CD4-positive, alpha-beta T cell treated with Interleukin-6 for 4 hours (primary cell): ENCODE results near the gene TMEM266.

Source experiments
- DNase-seq: peaks from one replicate; pipeline ENCODE4 v3.0.0-alpha.2; 2020; ENCODE audit warnings: mixed read lengths

The TMEM266 gene

DNA sequence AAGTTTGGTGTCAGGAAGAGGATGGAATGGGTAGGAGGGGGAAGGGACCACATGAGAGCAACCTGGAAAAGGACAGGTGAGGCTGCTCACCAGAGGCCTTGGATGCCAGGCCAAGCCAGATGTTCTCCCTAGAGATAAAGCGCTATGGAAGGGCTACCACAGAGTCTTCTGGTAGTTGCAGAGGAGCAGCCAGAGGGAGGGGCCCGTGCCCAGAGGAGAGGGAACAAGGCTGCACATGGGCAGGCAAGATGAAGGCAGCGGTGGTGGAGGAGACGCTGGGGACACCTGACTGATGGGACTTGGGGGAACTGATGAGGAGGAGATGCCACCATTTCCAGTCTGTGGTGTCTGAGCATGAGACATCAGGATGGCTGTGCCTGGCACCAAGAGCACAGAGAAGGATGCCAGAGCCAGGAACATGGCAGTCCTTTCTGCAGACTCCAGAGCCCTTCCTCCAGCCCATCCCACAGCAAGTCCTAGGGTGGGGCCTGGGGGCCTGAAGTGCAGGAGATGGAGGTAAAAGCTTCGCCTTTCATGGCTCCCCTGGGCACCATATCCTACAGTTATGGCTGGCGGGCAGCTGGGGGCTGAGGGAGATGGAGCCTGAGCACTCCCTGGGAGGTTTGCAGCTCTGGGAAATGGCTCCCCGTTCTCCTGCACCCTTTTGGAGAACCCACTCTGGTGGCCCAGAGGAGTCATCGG is 148.4 kb downstream of the TMEM266 start:
- DNase-seq: no peak

DNA sequence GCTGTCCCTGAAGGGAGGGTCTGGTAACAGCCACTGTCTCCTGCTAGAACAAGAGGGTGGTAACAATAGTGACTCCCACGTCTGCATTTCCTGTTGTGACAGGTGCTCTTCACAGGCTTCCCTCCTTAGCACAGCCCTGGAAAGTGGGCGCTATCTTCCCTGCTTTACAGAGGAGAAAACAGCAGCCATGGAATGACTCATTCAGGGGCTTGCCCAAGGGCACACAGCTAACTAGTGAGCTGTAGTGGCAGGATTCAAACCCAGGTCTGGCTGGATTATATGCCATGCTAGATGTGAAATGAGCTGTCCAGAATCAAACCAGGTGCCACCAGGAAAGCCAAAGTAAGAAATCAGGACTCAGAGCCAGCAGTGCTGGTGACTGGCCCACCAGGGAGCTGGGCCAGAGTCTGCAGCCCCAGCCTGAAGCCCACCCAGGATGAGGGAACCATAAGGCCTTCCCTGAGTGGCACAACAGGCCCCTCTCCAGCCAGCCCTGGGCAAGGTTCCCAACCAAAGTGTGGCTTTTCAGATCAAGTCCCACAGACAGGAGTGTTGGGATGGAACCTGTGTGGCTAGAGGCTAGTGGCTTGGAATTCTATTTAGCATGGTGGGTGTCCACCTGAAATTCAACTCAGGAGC is 149.1 kb downstream of the TMEM266 start:
- no peak for DNase-seq

DNA sequence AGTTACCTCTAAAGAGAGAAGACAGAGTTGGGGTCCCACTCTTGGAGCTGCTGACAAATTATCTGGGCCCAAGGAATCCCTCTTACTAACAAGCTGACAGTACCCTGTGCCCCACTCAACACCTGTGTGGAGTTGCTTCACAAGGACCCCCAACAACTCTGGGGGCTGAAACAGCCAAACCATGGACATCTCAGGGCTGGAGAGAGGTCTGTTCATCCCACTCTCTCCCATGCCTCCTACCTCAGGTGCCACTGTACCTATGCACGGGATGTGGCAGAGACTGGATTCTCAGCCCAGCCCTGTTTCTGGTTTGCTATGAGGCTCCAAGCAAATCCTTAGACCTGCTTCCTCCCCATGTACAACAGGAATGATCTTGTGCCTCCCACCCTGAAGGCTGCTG is 149.7 kb downstream of the TMEM266 start:
- DNase-seq: no peak

DNA sequence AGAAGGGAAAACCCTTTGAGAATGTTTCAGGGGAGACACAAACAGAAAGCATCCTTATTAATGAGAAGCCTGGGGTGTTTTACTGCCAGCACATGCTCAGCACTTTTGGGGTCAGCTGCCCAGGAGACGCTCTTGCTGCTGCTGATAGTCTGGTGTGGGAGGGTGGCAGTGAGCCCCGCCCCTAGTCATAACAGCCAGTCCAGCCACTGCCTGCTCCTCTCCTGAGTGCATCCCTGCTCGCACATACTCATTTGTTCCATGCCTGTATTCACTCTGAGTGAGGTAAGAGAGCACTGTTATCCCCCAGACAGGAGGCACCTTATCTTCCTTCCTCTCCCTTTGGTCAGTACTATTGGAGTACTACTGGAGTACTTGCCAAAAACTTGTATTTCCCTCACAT is 150.2 kb downstream of the TMEM266 start:
- DNase-seq: no peak

DNA sequence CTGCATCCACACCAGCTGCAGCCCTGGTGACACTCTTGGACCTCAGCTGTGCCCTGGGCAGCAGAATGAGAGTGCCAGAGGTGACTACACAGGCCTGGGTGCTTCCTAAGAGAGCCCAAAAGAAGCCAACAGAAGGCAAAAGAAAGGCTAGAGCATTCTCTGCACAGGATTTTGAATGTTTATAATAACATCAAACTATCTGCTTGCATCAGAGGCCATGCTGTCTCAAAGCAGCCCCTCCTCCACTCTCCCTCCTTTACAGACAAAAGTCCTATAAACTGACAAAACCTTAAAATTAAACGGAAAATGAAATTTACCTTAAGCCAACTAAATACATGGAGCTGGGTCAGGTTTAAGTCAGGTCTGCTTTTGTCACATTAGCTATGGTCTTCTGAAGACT is 155.8 kb downstream of the TMEM266 start:
- DNase-seq: no peak

DNA sequence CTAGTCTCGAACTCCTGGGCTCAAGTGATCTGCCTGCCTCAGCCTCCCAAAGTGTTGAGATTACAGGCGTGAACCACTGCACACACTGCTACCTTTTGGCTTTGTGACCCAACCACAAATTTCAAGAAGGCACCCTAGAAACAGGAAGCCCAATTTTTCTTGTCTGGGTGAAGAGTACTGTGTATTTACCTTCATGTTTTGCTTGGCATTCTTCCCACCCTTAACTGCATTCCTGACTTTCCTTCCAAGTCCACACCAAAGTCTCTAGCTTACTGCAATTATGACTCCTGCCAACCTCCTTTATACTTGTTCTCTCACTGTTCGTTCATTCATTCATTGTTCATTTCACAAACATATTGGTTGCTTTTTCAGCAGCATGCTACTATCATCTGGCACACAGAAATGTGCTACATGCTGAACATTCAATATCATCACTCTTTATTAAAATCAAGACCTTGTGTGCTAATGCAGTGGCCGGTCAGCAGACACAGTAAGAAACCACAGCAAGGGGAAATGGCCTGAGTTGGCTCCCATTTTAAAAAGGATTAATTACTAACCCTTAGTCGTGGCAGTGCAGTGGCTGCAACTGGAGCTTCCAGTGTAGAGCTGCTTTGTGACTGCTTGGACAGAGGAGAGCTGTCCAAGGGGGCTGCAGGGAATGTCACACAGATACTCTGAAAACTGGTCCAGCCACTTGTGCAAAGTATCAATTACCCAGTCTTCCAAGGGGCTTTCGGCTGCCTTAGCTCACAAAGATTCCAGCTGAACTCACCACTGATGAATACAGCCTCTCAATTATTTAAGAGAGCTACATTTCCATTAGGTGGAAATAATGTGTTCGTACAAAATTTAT is 157.5 kb downstream of the TMEM266 start:
- DNase-seq: no peak

DNA sequence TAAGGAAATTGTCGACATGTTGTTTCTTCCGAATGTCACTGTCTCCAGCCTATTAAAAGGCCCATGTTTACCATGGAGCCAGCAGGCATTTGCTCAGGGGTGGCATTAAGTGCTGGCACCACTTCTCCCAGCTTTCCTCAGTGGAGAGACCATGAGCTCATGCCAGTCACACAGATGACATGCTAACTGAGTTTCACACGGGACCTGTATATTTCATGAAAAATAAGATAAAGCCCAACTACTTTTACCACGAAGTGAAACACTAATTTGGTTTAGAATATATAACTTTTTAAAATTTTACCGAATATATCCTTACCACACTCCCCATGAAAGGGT is 158.1 kb downstream of the TMEM266 start:
- no peak for DNase-seq

DNA sequence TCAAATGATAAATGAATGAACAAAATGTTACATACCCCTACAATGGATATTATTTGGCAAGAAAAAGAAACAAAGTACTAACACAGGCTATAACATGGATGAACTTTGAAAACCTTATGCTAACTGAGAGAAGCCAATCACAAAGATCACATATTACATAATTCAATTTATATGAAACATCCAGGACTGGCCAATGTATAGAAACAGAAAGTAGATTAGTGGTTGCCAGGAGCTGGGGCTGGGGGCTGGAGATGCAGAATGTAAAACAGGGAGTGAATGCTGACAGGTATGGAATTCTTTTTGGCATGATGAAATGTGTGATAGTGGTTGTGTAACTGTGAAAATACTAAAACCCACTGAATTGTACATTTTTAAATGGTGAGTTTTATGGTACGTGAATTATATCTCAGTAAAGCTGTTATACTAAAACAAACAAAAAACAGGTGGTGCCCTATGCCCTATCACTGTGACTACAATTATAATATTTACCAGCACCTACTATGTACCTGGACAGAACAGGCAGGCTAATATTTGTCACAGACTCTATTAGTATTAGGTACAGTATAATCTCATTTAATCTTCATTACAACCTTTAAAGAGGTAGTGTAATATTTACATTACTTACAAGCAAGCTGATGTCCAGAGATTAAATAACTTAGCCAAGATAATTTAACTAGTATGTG is 161.4 kb downstream of the TMEM266 start:
- DNase-seq: no peak

DNA sequence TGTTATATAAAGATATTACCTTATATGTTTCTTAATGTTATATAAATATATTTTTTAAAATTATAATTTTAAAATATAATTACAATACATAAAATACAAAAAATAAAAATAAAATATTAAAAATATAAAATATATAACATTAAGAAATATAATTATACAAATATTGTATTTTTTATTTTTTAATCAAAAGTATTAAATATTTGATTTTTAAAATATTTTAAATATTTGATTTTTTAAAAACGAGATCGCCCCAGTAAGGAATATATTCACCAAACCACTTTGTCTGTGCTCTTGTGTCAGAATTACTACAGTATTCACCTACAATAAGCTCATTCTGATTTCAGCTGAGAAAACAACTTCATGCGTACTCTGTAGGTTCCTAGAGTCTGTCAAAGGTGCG is 162.4 kb downstream of the TMEM266 start:
- DNase-seq: no peak

DNA sequence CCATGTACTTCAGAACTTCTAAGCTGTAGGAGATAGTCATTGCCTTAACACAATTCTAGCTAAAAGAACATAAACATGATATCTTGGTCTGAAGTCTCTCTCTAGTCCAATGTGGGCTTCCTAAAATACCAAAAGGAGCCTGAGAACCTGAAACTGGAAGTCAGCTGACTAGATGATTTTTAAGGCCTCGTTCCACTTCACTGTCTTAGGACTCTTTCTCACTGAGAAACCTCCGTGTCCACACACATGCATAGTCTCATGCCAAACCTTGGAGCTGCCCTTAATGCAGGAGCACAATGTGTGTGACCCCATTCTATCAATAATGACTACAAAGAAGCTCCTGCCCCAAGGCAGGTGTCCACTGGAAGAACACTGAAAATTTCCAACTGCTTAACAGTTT is 163.7 kb downstream of the TMEM266 start:
- no peak for DNase-seq

DNA sequence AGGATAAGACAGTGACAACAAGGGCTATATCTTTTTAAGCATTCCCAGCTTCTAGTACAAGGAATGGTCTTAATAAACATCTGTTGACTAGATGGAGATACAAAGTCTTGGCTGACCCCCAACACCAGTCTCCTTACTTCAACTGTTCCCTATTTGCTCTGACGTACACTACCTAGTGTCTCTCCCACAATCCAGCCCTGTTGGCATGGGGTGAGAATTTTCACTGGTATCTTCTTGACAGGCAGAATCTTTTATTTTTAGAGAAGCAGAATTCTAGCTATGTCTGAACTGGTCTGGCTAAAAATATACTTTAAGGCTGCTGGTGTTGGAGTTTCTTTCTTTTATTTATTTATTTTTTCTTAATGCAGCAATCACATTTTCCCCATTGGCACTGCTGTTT is 169.5 kb downstream of the TMEM266 start:
- DNase-seq: no peak

DNA sequence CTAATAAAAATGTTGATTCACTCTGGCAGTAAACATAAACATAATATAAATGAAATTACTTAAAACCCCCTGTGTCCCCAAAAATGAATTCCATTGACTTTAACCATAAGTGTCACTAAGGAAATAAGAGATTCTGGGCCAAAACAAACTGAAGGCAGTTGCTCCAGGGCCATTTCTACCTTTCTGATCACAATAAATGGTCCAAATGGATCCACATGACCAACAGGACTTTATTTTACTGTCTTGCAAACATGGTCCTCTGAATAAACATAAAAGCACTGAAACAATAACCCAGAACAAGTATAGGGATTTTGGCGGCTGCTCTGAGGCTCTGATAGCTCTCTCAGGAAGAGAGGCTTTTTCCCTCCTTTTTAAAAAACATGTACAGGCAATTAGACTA is 174.1 kb downstream of the TMEM266 start:
- no peak for DNase-seq

DNA sequence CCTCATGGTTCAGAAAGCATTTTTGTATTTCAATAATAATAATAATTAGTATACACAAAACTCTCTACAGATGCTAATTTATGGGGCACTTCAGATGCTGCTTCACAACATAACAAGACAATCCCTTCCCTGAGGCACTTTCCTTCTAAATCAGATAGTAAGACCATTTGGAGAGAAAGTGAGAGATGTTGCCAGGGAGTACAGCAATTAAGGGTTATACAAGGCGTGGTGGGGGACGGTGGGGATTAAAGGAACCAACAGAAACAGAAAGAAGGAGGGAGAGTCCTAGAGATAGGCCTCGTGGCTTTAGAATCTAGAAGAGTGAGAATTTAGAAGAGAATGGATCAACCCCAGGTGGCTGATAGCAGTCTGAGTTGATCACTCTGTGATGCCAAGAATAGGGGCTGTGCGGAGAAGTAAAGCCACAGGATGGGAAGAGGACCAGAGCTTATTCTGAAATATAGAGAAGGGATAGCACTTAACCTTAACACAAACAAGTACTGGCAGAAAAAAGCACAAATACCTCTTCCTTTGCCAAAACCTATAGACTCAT is 174.6 kb downstream of the TMEM266 start:
- DNase-seq: no peak

DNA sequence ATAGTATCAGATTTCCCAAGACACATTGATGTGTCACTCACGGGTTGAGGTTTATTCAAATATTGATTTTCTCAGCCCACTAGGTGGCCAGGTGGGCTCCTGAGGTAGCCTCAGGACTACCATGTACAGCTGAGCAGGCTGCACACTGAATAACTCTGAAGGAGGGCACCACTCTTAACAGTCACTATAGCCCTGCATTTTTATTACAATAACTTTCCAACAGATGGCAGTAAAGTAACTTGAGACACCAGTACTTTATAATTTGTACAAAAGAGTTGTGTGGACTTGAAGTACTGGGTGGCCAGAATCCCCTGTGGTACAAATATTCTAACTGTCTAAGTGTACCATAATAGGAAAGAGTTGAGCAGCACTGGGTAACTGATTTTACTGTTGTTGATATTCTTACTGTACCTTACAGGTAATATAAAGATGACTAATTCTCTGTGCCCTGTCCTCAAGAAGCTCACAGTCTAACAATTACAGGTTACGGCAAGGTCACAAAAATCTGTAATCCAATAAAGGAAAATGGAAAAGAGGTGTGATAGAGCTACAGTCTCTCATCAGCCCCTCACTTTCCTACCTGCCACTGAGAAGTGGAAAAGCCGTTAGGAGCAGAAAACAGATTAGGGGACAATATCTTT is 175.5 kb downstream of the TMEM266 start:
- DNase-seq: no peak

DNA sequence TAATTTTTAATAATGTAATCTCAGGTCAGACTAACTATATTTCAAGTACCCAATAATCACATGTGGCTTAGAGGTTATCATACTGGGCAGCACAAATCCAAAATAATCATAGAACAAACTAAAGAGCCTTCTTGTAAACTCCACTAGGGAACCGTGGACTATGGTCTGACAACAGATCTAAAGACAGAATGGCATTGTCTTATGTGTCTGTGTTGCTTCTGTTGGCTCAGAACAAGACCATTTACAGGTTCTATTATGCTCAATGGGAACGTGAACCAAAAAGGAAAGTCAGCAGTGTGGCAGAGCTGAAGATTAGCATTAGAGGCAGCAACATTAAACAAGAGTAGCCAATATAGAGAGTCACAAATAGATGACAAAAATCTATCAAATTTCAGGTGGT is 176.6 kb downstream of the TMEM266 start:
- no peak for DNase-seq

DNA sequence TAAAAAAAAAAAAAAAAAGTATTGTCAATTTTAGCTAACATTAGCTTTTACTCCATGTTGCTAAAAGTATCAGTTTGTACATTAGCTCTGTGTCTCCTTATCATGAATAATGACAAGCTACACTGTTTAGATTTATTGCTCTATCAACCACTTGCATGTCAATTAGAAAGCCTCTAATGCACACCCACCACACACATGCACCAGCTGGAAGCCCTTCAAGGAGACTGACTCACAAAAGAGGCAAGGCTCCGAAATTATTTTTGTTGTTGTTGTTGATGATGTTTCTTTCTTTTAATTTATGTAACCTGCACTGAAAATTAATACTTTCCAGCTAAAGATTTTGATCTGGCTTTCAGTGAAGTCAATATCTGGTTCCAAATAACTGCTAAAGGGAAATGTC is 180.0 kb downstream of the TMEM266 start:
- DNase-seq: no peak

DNA sequence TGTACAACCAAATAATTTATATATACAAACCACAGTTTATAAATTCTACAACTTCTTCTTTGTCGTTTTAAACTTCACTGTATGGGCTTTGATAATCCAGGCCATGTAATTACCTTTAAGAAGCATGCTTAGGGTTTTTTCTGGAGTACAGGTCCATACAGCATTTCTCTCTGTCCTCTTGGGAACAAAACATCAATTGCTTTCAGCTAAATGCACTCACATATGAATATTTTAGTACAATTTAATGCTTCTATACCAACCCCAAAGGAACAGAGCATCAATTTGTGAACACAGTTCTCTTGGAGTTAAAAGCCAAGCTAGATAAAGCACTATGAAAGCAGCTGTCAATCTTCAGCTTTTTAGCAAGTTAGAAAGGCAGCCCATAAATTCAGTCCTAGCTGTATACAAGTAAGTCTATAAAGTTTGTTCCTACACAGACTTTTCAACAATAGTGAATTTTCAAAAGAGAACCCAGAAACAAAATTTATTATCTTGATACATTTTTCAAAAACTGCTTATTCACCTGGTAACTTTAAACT is 185.4 kb downstream of the TMEM266 start:
- no peak for DNase-seq

DNA sequence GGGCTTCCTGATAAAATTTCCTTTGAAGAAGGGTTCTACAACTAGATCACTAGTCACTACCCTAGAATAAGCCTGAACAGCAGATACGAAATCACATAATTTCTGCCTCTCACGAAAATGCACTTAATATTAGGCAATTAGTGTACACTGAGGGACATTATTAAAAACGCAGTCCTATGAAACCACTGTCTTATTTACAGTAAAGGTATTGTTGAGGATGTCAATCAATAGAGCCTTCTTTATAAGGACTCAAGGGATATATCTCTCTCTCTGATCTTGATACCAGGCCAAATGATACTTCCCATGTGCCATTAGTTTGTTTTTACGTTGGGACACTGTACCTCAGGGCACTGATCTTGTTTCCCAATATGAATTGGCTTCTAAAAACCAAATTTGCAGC is 191.9 kb downstream of the TMEM266 start:
- no peak for DNase-seq

DNA sequence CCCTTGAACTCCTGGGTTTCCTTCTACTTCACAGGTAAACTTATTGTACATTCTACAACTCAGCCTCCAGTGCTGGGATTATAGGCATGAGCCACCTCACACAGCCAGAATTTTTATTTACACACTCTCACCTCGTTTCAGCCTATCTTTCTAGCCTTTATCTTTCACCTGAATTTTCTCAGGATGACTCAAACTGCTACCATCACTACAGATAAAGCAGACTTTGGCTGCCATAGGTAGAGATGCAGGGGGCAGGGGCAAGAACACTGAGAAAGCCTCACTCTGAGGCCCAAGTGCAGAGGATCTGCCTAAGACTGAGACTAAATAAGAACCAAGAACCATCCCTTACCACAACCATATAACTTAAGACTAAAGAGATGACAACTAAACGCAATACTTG is 192.5 kb downstream of the TMEM266 start:
- no peak for DNase-seq

DNA sequence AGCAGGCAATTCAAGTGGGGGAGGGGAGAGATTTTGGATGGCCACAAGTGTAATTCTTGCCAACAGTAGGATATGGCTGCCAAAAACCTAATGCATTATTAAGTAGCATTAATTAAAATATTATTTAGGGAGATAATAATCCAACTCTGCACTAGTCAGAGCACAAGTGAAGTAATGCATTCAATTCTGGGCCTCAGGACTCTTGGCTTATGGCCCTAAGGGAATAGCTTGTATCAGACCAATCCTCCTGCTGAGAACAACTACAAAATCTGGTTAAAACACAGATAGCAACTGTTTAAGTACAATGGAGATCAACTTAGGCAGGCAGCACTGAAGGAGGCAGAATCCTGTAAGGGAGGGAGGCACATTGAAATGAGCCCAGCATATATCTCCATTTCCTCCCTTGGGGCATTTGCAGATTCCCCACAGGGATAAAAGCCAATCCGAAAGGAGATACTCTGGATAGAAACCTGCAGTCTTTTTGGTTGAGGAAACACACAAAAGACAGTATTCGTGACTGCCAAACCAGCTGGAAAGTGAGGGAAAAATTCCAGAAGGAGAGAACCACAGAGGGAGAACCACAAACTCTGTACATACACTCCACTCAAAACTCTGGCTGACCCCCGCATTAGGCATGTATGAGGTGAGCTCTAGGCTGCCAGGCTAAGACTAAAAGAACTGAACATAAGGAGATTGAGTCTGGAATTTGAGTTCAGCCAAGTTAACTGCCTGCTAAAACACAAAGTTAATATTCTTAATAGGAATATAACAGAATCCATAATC is 194.1 kb downstream of the TMEM266 start:
- DNase-seq: no peak
